Hepatocyte (in vitro differentiated cells): Measurements from ENCODE around the gene RPS17. TPM values are rescaled to one million over a fixed set of nuclear protein-coding genes. Genes with fewer than 3 reads are reported as not detected.

Source experiments
- DNase-seq: peaks from one replicate; pipeline ENCODE4 v3.0.0-alpha.2; 2016; ENCODE audit warnings: low spot score
- H2AFZ ChIP-seq: fragments of 200-600 bp; sonication (generic); 2 replicates; pipeline ENCODE4 v1.6.0; 2016; ENCODE audit warnings: antibody characterized with exemption, mild to moderate bottlenecking
- H3K27ac ChIP-seq: fragments of 200-600 bp; sonication (generic); 2 replicates; pipeline ENCODE4 v1.5.1; 2016; ENCODE audit warnings: mild to moderate bottlenecking
- H3K27me3 ChIP-seq: fragments of 200-600 bp; sonication (generic); 2 replicates; pipeline ENCODE4 v1.6.1; 2016
- H3K36me3 ChIP-seq: fragments of 200-600 bp; sonication (generic); replicated peaks from 2 replicates; pipeline ENCODE4 v1.5.1; 2016; ENCODE audit warnings: low read depth; ENCODE audit not compliant: insufficient read depth
- H3K4me1 ChIP-seq: fragments of 200-600 bp; sonication (generic); 2 replicates; pipeline ENCODE4 v1.5.1; 2016; ENCODE audit warnings: mild to moderate bottlenecking, moderate library complexity; ENCODE audit not compliant: insufficient read depth
- H3K4me2 ChIP-seq: fragments of 200-600 bp; sonication (generic); 2 replicates; pipeline ENCODE4 v1.6.0; 2016
- H3K4me3 ChIP-seq: fragments of 200-600 bp; sonication (generic); 2 replicates; pipeline ENCODE4 v1.5.1; 2016; ENCODE audit warnings: mild to moderate bottlenecking
- H3K79me2 ChIP-seq: fragments of 200-600 bp; sonication (generic); 2 replicates; pipeline ENCODE4 v1.6.0; 2017; ENCODE audit warnings: mild to moderate bottlenecking
- H3K9me2 ChIP-seq: fragments of 200-600 bp; sonication (generic); replicated peaks from 2 replicates; pipeline ENCODE4 v1.6.0; 2017; ENCODE audit warnings: mild to moderate bottlenecking; ENCODE audit not compliant: insufficient read depth
- H3K9me3 ChIP-seq: fragments of 200-600 bp; sonication (generic); 2 replicates; pipeline ENCODE4 v1.5.1; 2016; ENCODE audit warnings: low read depth, mild to moderate bottlenecking
- H4K20me1 ChIP-seq: fragments of 200-600 bp; sonication (generic); 2 replicates; pipeline ENCODE4 v1.6.0; 2016; ENCODE audit warnings: mild to moderate bottlenecking; ENCODE audit not compliant: insufficient read depth, poor library complexity, severe bottlenecking
- CTCF ChIP-seq: fragments of 200-600 bp; sonication (generic); IDR thresholded peaks from 2 replicates; pipeline ENCODE4 v1.5.1; 2016; ENCODE audit warnings: antibody characterized with exemption, mild to moderate bottlenecking; ENCODE audit not compliant: poor library complexity
- EZH2 ChIP-seq: fragments of 200-600 bp; sonication (generic); IDR thresholded peaks from 2 replicates; pipeline ENCODE4 v1.6.1; 2016; ENCODE audit warnings: antibody characterized with exemption, mild to moderate bottlenecking, borderline replicate concordance
- EZH2phosphoT487 ChIP-seq: fragments of 200-600 bp; sonication (generic); IDR thresholded peaks from one replicate; pipeline ENCODE4 v1.6.1; 2018; ENCODE audit warnings: antibody characterized with exemption, mild to moderate bottlenecking, low read depth, moderate library complexity; ENCODE audit not compliant: unreplicated experiment, severe bottlenecking
- WGBS: methylation state at CpG from one replicate; pipeline ENCODE4 v1.1.6; 2016; ENCODE audit warnings: low lambda C conversion rate; ENCODE audit errors: missing lambda C conversion rate; 5-methylcytosine and 5-hydroxymethylcytosine counted together
- polyA plus RNA-seq: library from polyadenylated mRNA; unstranded; fragments of >200 nt; fragmentation: Nextera tagmentation; extraction: Ambion mirVana; gene quantifications from 2 replicates; pipeline ENCODE4 v1.2.1, GENCODE V29; 2016
- total RNA-seq: library from RNA; depleted of rRNA; stranded (reverse); fragments of >200 nt; gene quantifications from 2 replicates; pipeline ENCODE4 v1.2.3, GENCODE V29; 2014

The RPS17 gene
- total and polyA plus RNA-seq, 2 experiments from 2014 or later: 453 to 2,046 TPM

GRCh38 chr15:82571722-82572222 is 31.5 kb upstream of the RPS17 start:
- peak overlapping the region; percentile 75 for H3K4me2 ChIP-seq
- peak overlapping the region; percentile 60 for H3K27ac ChIP-seq
- no peaks in the 10 kb centered on the region for H3K36me3 ChIP-seq
- peak; percentile 75 for DNase-seq
- no peaks in the 10 kb centered on the region for H3K4me1 ChIP-seq
- no peaks in the 10 kb centered on the region for H3K9me3 ChIP-seq
- no peak for TF ChIP-seq EZH2
- no peak for TF ChIP-seq CTCF
- TF ChIP-seq EZH2phosphoT487: no peak
- H3K4me3 ChIP-seq: no peak overlapping the region
- peaks cover 15% of the 10 kb centered on the region for H3K27me3 ChIP-seq
- WGBS: 6% methylated on average over 15 of the region's 17 CpGs
- H3K9me2 ChIP-seq: no peaks in the 10 kb centered on the region
- no peaks in the 10 kb centered on the region for H3K79me2 ChIP-seq
- no peaks in the 10 kb centered on the region for H4K20me1 ChIP-seq
- peak overlapping the region; percentile 58 for H2AFZ ChIP-seq

GRCh38 chr15:82570721-82571508 is 30.7 kb upstream of the RPS17 start:
- Histone ChIP-seq H3K9me2 (no peaks in the 10 kb centered on the region), H3K4me2 (peak overlapping the region; percentile 75), H3K27ac (peak overlapping the region; percentile 60), H3K4me1 (no peaks in the 10 kb centered on the region), H2AFZ (peak overlapping the region; percentile 58), H3K9me3 (no peaks in the 10 kb centered on the region), H3K36me3 (no peaks in the 10 kb centered on the region), H3K4me3 (no peak overlapping the region), H3K79me2 (no peaks in the 10 kb centered on the region), H4K20me1 (no peaks in the 10 kb centered on the region), H3K27me3 (peaks cover 10% of the 10 kb centered on the region)
- no peak for TF ChIP-seq CTCF
- no peak for TF ChIP-seq EZH2phosphoT487
- no peak for TF ChIP-seq EZH2
- DNase-seq: no peak
- 57% methylated on average over 7 of the region's 7 CpGs for WGBS

DNA sequence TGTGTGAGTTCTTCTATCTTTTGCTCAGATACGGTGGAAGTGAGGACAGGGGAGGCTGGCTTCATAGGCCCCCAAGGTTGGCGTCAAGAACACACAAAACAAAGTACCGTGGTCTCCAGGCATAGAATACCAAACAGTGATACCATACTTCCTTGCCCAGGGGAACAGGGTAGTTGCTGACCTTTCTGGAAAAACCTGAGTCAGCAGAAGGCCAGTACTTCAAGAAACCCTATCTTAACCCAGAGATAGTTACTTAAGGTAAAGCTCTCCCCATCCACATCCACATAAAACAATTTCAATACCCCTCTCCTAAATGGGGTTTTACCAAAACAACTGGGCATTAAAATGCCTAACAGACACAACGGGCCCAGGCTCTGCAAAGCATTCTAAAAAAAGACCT is 29.6 kb upstream of the RPS17 start:
- H3K4me1 ChIP-seq: no peaks in the 10 kb centered on the region
- no peaks in the 10 kb centered on the region for H3K9me2 ChIP-seq
- 92% methylated on average over 4 of the region's 4 CpGs for WGBS

More for the DNA sequence above, 29.6 kb upstream of the RPS17 start:
- Histone ChIP-seq H3K4me3 (no peak overlapping the region), H3K27me3 (no peaks in the 10 kb centered on the region), H3K36me3 (no peaks in the 10 kb centered on the region), H3K9me3 (no peaks in the 10 kb centered on the region), H4K20me1 (no peaks in the 10 kb centered on the region), H3K4me2 (no peak overlapping the region), H2AFZ (no peak overlapping the region), H3K79me2 (no peaks in the 10 kb centered on the region), H3K27ac (no peak overlapping the region)
- TF ChIP-seq CTCF (no peak), EZH2phosphoT487 (no peak), EZH2 (no peak)
- DNase-seq: no peak
